ENCODE data around the gene POLR2I. TPM values are rescaled to one million over a fixed set of nuclear protein-coding genes. Genes with fewer than 3 reads are reported as not detected.

The POLR2I gene
- total and polyA plus RNA-seq, 4 donors, result 11.4 to 110 (median 61.1) TPM

DNA sequence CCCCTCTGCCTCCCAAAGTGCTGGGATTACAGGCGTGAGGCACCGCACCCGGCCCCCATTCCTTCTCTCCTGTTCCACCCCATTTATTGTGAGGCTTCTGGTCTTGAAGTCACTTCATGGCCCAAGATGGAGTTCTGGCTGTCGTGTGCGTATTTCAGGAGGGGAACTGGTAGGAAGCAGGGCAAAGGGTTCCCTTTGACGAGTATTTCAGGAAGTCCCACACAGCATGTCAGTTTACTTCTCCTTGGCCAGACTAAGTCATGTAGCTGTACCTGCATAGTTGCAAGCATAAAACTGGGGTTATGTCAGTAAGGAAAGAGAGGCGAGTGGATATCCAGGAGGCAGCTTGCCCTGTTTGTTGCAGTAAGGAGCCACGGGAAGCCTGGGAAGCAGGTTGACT is 49.8 kb downstream of the POLR2I start:
- H3K9me3 ChIP-seq (ENCODE audit: control insufficient read depth in 4 of 4, low read length in 3 of 4), result no peaks in the 10 kb centered on the region
- no peaks in the 10 kb centered on the region for H3K36me3 ChIP-seq (ENCODE audit: control insufficient read depth in 4 of 4, insufficient read depth in 3 of 4, low read depth in 1 of 4, low read length in 3 of 4)
- no peak overlapping the region for H3K27ac ChIP-seq (ENCODE audit: low read depth in 1 of 2, low read length in 2 of 2)
- TF ChIP-seq EGR1 (IDR thresholded peaks at IDR 0.05; ENCODE audit: low read depth in 2 of 2) (no peak), YY1 (IDR thresholded peaks at IDR 0.05) (no peak), HNF4G (IDR thresholded peaks at IDR 0.05) (no peak), FOXA2 (IDR thresholded peaks at IDR 0.05) (no peak), RXRA (IDR thresholded peaks at IDR 0.05) (no peak), NR2F2 (IDR thresholded peaks at IDR 0.05) (no peak), FOXA1 (IDR thresholded peaks at IDR 0.05) (no peak)
- TF ChIP-seq, protein P1, sequence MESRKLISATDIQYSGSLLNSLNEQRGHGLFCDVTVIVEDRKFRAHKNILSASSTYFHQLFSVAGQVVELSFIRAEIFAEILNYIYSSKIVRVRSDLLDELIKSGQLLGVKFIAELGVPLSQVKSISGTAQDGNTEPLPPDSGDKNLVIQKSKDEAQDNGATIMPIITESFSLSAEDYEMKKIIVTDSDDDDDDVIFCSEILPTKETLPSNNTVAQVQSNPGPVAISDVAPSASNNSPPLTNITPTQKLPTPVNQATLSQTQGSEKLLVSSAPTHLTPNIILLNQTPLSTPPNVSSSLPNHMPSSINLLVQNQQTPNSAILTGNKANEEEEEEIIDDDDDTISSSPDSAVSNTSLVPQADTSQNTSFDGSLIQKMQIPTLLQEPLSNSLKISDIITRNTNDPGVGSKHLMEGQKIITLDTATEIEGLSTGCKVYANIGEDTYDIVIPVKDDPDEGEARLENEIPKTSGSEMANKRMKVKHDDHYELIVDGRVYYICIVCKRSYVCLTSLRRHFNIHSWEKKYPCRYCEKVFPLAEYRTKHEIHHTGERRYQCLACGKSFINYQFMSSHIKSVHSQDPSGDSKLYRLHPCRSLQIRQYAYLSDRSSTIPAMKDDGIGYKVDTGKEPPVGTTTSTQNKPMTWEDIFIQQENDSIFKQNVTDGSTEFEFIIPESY (IDR thresholded peaks at IDR 0.05), result no peak
- TF ChIP-seq, protein P2, sequence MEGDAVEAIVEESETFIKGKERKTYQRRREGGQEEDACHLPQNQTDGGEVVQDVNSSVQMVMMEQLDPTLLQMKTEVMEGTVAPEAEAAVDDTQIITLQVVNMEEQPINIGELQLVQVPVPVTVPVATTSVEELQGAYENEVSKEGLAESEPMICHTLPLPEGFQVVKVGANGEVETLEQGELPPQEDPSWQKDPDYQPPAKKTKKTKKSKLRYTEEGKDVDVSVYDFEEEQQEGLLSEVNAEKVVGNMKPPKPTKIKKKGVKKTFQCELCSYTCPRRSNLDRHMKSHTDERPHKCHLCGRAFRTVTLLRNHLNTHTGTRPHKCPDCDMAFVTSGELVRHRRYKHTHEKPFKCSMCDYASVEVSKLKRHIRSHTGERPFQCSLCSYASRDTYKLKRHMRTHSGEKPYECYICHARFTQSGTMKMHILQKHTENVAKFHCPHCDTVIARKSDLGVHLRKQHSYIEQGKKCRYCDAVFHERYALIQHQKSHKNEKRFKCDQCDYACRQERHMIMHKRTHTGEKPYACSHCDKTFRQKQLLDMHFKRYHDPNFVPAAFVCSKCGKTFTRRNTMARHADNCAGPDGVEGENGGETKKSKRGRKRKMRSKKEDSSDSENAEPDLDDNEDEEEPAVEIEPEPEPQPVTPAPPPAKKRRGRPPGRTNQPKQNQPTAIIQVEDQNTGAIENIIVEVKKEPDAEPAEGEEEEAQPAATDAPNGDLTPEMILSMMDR (IDR thresholded peaks at IDR 0.05; ENCODE audit: low read depth, low read length, missing input control), result no peak
- TF ChIP-seq, protein P3, sequence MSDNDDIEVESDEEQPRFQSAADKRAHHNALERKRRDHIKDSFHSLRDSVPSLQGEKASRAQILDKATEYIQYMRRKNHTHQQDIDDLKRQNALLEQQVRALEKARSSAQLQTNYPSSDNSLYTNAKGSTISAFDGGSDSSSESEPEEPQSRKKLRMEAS (IDR thresholded peaks at IDR 0.05), result no peak
- no peak overlapping the region for H3K9ac ChIP-seq (ENCODE audit: low read depth in 1 of 2, low read length in 2 of 2)
- 93% methylated on average over 8 of the region's 8 CpGs for WGBS
- no peaks in the 10 kb centered on the region for H3K27me3 ChIP-seq (ENCODE audit: control insufficient read depth in 4 of 4, insufficient read depth in 4 of 4, low read length in 3 of 4)
- no peak overlapping the region for H3K4me3 ChIP-seq (ENCODE audit: low read depth in 1 of 3, low read length in 3 of 3)
- DNase-seq (ENCODE audit: low spot score), result no peak
- no peaks in the 10 kb centered on the region for H3K4me1 ChIP-seq (ENCODE audit: control insufficient read depth in 4 of 4, insufficient read depth in 4 of 4, low read length in 3 of 4)

Other genes with a start within 250 kb of the POLR2I start
- under 1 TPM in 1 of 2 donors, not detected in 1; 0.08 TPM for gene APLP1, start 246.3 kb downstream of the POLR2I start, total RNA-seq
- gene APLP1, start 246.3 kb downstream of the POLR2I start, polyA plus RNA-seq, result under 1 TPM; 0.16 to 0.51 TPM
- 1 to 10 TPM; 1.3 to 2.4 TPM for gene NFKBID, start 214.3 kb downstream of the POLR2I start, total RNA-seq
- 1 to 10 TPM in 1 of 2 donors, under 1 TPM in 1; 0.66 to 1.2 TPM for gene NFKBID, start 214.3 kb downstream of the POLR2I start, polyA plus RNA-seq
- gene HCST, start 212.3 kb downstream of the POLR2I start, total RNA-seq, result 1 to 10 TPM; 2.0 to 3.1 TPM
- 10 to 100 TPM in 1 of 2 donors, 1 to 10 TPM in 1; 4.6 to 13.3 TPM for gene HCST, start 212.3 kb downstream of the POLR2I start, polyA plus RNA-seq
- 10 to 100 TPM; 26.8 to 37.6 TPM for gene TYROBP, start 206.6 kb downstream of the POLR2I start, total RNA-seq
- gene TYROBP, start 206.6 kb downstream of the POLR2I start, polyA plus RNA-seq, result 10 to 100 TPM; 43.8 to 89.6 TPM
- 1 to 10 TPM in 1 of 2 donors, under 1 TPM in 1; 0.89 to 1.9 TPM for gene LRFN3, start 178.5 kb downstream of the POLR2I start, total RNA-seq
- 1 to 10 TPM; 2.2 to 8.4 TPM for gene LRFN3, start 178.5 kb downstream of the POLR2I start, polyA plus RNA-seq
- gene SDHAF1, start 119.7 kb downstream of the POLR2I start, total RNA-seq, result 10 to 100 TPM in 1 of 2 donors, 1 to 10 TPM in 1; 8.4 to 28.4 TPM
- 10 to 100 TPM; 16.0 to 21.7 TPM for gene SDHAF1, start 119.7 kb downstream of the POLR2I start, polyA plus RNA-seq
- gene SYNE4, start 106.1 kb downstream of the POLR2I start, total RNA-seq, result 1 to 10 TPM; 1.8 to 4.4 TPM
- 1 to 10 TPM; 4.3 to 5.7 TPM for gene SYNE4, start 106.1 kb downstream of the POLR2I start, polyA plus RNA-seq
- 1 to 10 TPM; 6.3 to 8.3 TPM for gene ALKBH6, start 100.7 kb downstream of the POLR2I start, total RNA-seq
- 10 to 100 TPM in 1 of 2 donors, 1 to 10 TPM in 1; 9.3 to 11.8 TPM for gene ALKBH6, start 100.7 kb downstream of the POLR2I start, polyA plus RNA-seq
- 1 to 10 TPM in 1 of 2 donors, under 1 TPM in 1; 0.59 to 1.5 TPM for gene CLIP3, start 82.0 kb downstream of the POLR2I start, total RNA-seq
- under 1 TPM; 0.78 to 0.82 TPM for gene CLIP3, start 82.0 kb downstream of the POLR2I start, polyA plus RNA-seq
- gene THAP8, start 60.6 kb downstream of the POLR2I start, total RNA-seq, result 1 to 10 TPM; 1.8 to 2.3 TPM
- gene THAP8, start 60.6 kb downstream of the POLR2I start, polyA plus RNA-seq, result 1 to 10 TPM; 4.2 to 4.4 TPM
- gene WDR62, start 60.0 kb downstream of the POLR2I start, total RNA-seq, result 1 to 10 TPM in 1 of 2 donors, under 1 TPM in 1; 0.59 to 6.6 TPM
- under 1 TPM; 0.26 to 0.83 TPM for gene WDR62, start 60.0 kb downstream of the POLR2I start, polyA plus RNA-seq
- gene OVOL3, start 3.7 kb downstream of the POLR2I start, total RNA-seq, result not detected
- not detected for gene OVOL3, start 3.7 kb downstream of the POLR2I start, polyA plus RNA-seq
- gene TBCB, start 593 bp upstream of the POLR2I start, total RNA-seq, result 10 to 100 TPM; 29.8 to 43.2 TPM
- 10 to 100 TPM; 36.4 to 61.3 TPM for gene TBCB, start 593 bp upstream of the POLR2I start, polyA plus RNA-seq
- 100 to 1,000 TPM in 1 of 2 donors, 10 to 100 TPM in 1; 79.5 to 119 TPM for gene CAPNS1, start 25.2 kb upstream of the POLR2I start, total RNA-seq
- gene CAPNS1, start 25.2 kb upstream of the POLR2I start, polyA plus RNA-seq, result 100 to 1,000 TPM in 1 of 2 donors, 10 to 100 TPM in 1; 87.2 to 280 TPM
- gene COX7A1, start 37.6 kb upstream of the POLR2I start, total RNA-seq, result under 1 TPM; 0.17 to 0.33 TPM
- gene COX7A1, start 37.6 kb upstream of the POLR2I start, polyA plus RNA-seq, result 10 to 100 TPM in 1 of 2 donors, 1 to 10 TPM in 1; 2.3 to 11.4 TPM
- gene ZNF565, start 99.8 kb upstream of the POLR2I start, total RNA-seq, result 1 to 10 TPM; 2.3 to 4.9 TPM
- 1 to 10 TPM in 1 of 2 donors, under 1 TPM in 1; 0.95 to 2.2 TPM for gene ZNF565, start 99.8 kb upstream of the POLR2I start, polyA plus RNA-seq
- 10 to 100 TPM; 29.2 to 48.6 TPM for gene ZNF146, start 100.2 kb upstream of the POLR2I start, total RNA-seq
- 10 to 100 TPM; 16.6 to 19.0 TPM for gene ZNF146, start 100.2 kb upstream of the POLR2I start, polyA plus RNA-seq